Esophagus (tissue), 2 donors: Measurements from ENCODE around the gene NELFB. TPM values are rescaled to one million over a fixed set of nuclear protein-coding genes. Genes with fewer than 3 reads are reported as not detected.
A peak's percentile ranks its signal among the peaks of the same experiment; 100 is the strongest.

Source experiments
- H3K27ac ChIP-seq, 2 donors: one replicate each; pipeline ENCODE4 v1.5.1; 2013; ENCODE audit warnings: low read depth in 2 of 2, mild to moderate bottlenecking in 2 of 2, inconsistent platforms in 1 of 2, low read length in 1 of 2, moderate library complexity in 1 of 2
- H3K27me3 ChIP-seq, 2 donors: one replicate each; pipeline ENCODE4 v1.6.1; 2013; ENCODE audit warnings: low read length in 2 of 2, control low read depth in 1 of 2, mild to moderate bottlenecking in 1 of 2; ENCODE audit not compliant: insufficient read depth in 2 of 2, control insufficient read depth in 1 of 2
- H3K36me3 ChIP-seq, 2 donors: one replicate each; pipeline ENCODE4 v1.6.1; 2013; ENCODE audit warnings: low read length in 1 of 2; ENCODE audit not compliant: control insufficient read depth in 2 of 2, insufficient read depth in 2 of 2
- H3K4me1 ChIP-seq, 2 donors: one replicate each; pipeline ENCODE4 v1.6.1; 2013; ENCODE audit warnings: low read length in 1 of 2; ENCODE audit not compliant: control insufficient read depth in 2 of 2, insufficient read depth in 2 of 2
- H3K4me3 ChIP-seq, 2 donors: one replicate each; pipeline ENCODE4 v1.5.1; 2013; ENCODE audit warnings: low read length in 2 of 2, mild to moderate bottlenecking in 2 of 2, low read depth in 1 of 2, moderate library complexity in 1 of 2
- H3K9me3 ChIP-seq, 2 donors: one replicate each; pipeline ENCODE4 v1.6.1; 2013; ENCODE audit warnings: mild to moderate bottlenecking in 2 of 2, low read depth in 1 of 2, low read length in 1 of 2, moderate library complexity in 1 of 2; ENCODE audit not compliant: control insufficient read depth in 2 of 2, insufficient read depth in 1 of 2
- WGBS, 2 donors: extraction: QIAGEN DNeasy Blood & Tissue Kit; methylation state at CpG; one replicate each; pipeline ENCODE4 v1.1.7; 2013; 5-methylcytosine and 5-hydroxymethylcytosine counted together
- polyA plus RNA-seq, 2 donors: library from polyadenylated mRNA; stranded (reverse); fragments of 200-250 nt; gene quantifications; one replicate each; pipeline ENCODE4 v1.2.3, GENCODE V29; 2013
- donor health status: healthy with polysubstance abuse.
- donor health status: Bipolar disorder and iron deficiency.

NELFB gene
- polyA plus RNA-seq, 2 donors = 31.7 to 34.7 TPM

DNA sequence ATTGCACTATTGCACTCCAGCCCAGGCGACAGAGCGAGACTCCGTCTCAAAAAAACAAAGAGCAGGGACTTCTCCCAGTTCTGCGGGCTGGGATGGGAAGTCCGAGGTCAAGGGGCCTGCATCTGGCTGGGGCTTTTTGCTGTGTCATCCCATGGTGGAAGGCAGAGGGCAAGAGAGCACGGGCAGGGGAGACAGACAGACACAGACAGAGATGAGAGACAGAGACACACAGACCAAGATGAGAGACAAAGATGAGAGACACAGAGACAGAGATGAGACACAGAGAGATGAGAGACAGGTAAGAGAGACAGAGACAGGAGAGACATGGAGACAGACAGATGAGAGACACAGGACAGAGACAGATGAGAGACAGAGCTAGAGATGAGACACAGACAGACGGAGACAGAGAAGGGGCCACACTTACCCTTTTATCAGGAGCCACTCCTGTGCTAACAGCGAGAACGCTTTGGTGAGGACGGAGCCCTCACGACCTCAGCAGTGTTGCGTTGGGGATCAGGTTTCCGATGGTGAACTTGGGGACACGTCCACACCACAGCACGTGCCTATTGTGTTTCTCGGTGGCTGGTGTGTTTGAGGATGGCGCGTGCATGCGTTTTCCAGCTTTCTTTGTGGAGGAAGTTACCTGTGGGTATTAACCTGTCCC is 13.5 kb downstream of the NELFB start:
- H3K4me3 ChIP-seq = no peak overlapping the region
- 71 to 83% methylated on average over 19 of the region's 19 CpGs for WGBS, 2 donors
- H3K27me3 ChIP-seq = no peaks in the 10 kb centered on the region
- H3K4me1 ChIP-seq = peaks cover 5 to 6% of the 10 kb centered on the region in 2 donors
- peak overlapping the region in 1 of 2 donors; percentile 58 for H3K27ac ChIP-seq
- no peaks in the 10 kb centered on the region for H3K9me3 ChIP-seq
- peaks cover 4 to 43% of the 10 kb centered on the region in 2 donors for H3K36me3 ChIP-seq

DNA sequence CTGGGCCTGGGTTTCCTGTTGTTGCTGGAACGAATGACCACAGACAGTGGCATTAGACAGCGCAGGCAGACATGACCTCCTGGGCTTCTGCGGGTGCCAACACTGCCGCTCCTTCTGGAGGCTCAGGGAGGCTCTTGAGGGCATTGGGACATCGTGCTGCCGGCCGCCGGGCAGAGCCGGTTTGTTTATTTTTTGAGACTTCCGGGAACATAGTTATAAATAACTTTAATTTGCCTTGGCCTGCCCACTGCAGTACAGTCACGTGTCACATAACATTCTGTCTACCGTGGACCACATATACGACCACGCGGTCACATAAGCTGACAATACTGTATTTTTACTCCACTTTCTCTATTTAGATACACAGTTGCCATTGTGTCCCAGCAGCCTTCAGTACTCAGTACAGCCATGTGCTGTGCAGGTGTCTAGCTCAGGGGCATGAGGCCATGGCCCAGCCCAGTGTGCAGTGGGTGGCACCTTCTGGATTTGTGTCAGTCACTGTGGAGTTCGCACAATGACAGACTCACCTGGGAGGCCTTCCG is 14.2 kb downstream of the NELFB start:
- H3K27me3 ChIP-seq = no peaks in the 10 kb centered on the region
- WGBS, 2 donors = 36 to 46% methylated on average over 17 of the region's 17 CpGs
- H3K36me3 ChIP-seq = peaks cover 4 to 37% of the 10 kb centered on the region in 2 donors
- H3K4me1 ChIP-seq = peaks cover 5 to 12% of the 10 kb centered on the region in 2 donors
- H3K27ac ChIP-seq = peak overlapping the region in 1 of 2 donors; percentile 58
- H3K9me3 ChIP-seq = no peaks in the 10 kb centered on the region
- H3K4me3 ChIP-seq = no peak overlapping the region

- Histone ChIP-seq H3K4me3 (no peak overlapping the region), H3K4me1 (peaks cover 5 to 13% of the 10 kb centered on the region in 2 donors), H3K27me3 (no peaks in the 10 kb centered on the region), H3K36me3 (peaks cover 0 to 31% of the 10 kb centered on the region in 2 donors), H3K27ac (no peak overlapping the region), H3K9me3 (no peaks in the 10 kb centered on the region)
- 77 to 82% methylated on average over 32 of the region's 32 CpGs for WGBS, 2 donors
Measured at GRCh38 chr9:137270929-137271695, 16.0 kb downstream of the NELFB start.

DNA sequence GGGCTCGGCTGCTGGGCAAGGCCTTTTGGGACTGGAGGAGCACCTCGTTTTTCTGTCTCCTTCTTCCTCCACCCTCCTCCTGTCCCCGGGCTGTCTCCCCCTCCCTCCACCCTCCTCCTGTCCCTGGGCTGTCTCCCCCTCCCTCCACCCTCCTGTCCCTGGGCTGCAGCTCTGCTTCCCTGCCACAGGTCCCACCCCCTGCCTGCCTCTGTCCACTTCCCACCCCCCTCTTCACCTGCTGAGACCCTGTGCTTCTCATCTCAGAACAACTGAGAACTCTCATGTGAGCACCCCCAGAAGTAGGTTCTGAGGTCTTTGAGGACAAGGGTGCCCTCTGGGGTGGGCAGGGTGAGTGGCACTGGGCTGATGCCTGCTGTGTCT is 16.6 kb downstream of the NELFB start:
- no peaks in the 10 kb centered on the region for H3K27me3 ChIP-seq
- H3K27ac ChIP-seq = no peak overlapping the region
- peaks cover 5 to 13% of the 10 kb centered on the region in 2 donors for H3K4me1 ChIP-seq
- no peak overlapping the region for H3K4me3 ChIP-seq
- no peaks in the 10 kb centered on the region for H3K9me3 ChIP-seq
- peaks cover 0 to 25% of the 10 kb centered on the region in 2 donors for H3K36me3 ChIP-seq
- WGBS, 2 donors = 37 to 38% methylated on average over 3 of the region's 3 CpGs

- Histone ChIP-seq H3K4me3 (no peak overlapping the region), H3K27ac (no peak overlapping the region), H3K36me3 (peaks cover 0 to 20% of the 10 kb centered on the region in 2 donors), H3K4me1 (peaks cover 5 to 19% of the 10 kb centered on the region in 2 donors), H3K9me3 (no peaks in the 10 kb centered on the region), H3K27me3 (no peaks in the 10 kb centered on the region)
- 89% methylated on average over 37 to 39 of the region's 39 CpGs for WGBS, 2 donors
Measured at GRCh38 chr9:137272241-137273094, 17.3 kb downstream of the NELFB start.

- H3K27me3 ChIP-seq = peaks cover 0 to under 1% of the 10 kb centered on the region in 2 donors
- no peak overlapping the region for H3K4me3 ChIP-seq
- H3K4me1 ChIP-seq = peaks cover 5 to 20% of the 10 kb centered on the region in 2 donors
- WGBS, 2 donors = 76% methylated on average over 13 of the region's 13 CpGs
- peaks cover 0 to 16% of the 10 kb centered on the region in 2 donors for H3K36me3 ChIP-seq
- no peak overlapping the region for H3K27ac ChIP-seq
- no peaks in the 10 kb centered on the region for H3K9me3 ChIP-seq
Measured at GRCh38 chr9:137273095-137273490, 18.0 kb downstream of the NELFB start.

GRCh38 chr9:137273611-137274320 is 18.6 kb downstream of the NELFB start:
- peaks cover 4 to 21% of the 10 kb centered on the region in 2 donors for H3K4me1 ChIP-seq
- peaks cover 0 to under 1% of the 10 kb centered on the region in 2 donors for H3K9me3 ChIP-seq
- WGBS, 2 donors = 51 to 56% methylated on average over 15 of the region's 15 CpGs
- H3K36me3 ChIP-seq = peaks cover 0 to 12% of the 10 kb centered on the region in 2 donors
- H3K4me3 ChIP-seq = no peak overlapping the region
- peaks cover 0 to 6% of the 10 kb centered on the region in 2 donors for H3K27me3 ChIP-seq
- peak overlapping the region in 1 of 2 donors; percentile 92 for H3K27ac ChIP-seq

GRCh38 chr9:137275203-137275587 is 20.1 kb downstream of the NELFB start:
- peaks cover 0 to 6% of the 10 kb centered on the region in 2 donors for H3K27me3 ChIP-seq
- H3K4me3 ChIP-seq = no peak overlapping the region
- H3K9me3 ChIP-seq = peaks cover 0 to 3% of the 10 kb centered on the region in 2 donors
- H3K4me1 ChIP-seq = peaks cover 0 to 20% of the 10 kb centered on the region in 2 donors
- H3K36me3 ChIP-seq = peaks cover 0 to 17% of the 10 kb centered on the region in 2 donors
- WGBS, 2 donors = 82 to 91% methylated on average over 10 of the region's 10 CpGs
- no peak overlapping the region for H3K27ac ChIP-seq
